ENCODE measurements around the gene NPSR1.
"Not testable (repeated sequence)": the region's sequence is repeated elsewhere in the genome, so short reads cannot be mapped to it uniquely, and the experiment has no call there.

NPSR1 gene

GRCh38 chr7:34837801-34838201 is 179.8 kb downstream of the NPSR1 start:
- DNase-seq = no peak

GRCh38 chr7:34838329-34838728 is 180.3 kb downstream of the NPSR1 start:
- no peak for DNase-seq
- ATAC-seq = no peak

More at GRCh38 chr7:34837801-34838201, 179.8 kb downstream of the NPSR1 start:
- ATAC-seq = no peak

GRCh38 chr7:34839645-34840044 is 181.6 kb downstream of the NPSR1 start:
- DNase-seq = no peak
- ATAC-seq = no peak

- DNase-seq (no peak), ATAC-seq (no peak)
These were observed 182.3 kb downstream of the NPSR1 start for GRCh38 chr7:34840176-34840785.

GRCh38 chr7:34841326-34841725 is 183.3 kb downstream of the NPSR1 start:
- DNase-seq (no peak), ATAC-seq (no peak)

- DNase-seq (no peak), ATAC-seq (no peak)
These were observed 184.8 kb downstream of the NPSR1 start for GRCh38 chr7:34842782-34843181.

- ATAC-seq (no peak), DNase-seq (no peak)
These were observed 186.4 kb downstream of the NPSR1 start for GRCh38 chr7:34844406-34844805.

- no peak for ATAC-seq
- DNase-seq = no peak
These were observed 187.1 kb downstream of the NPSR1 start for GRCh38 chr7:34844936-34845665.

GRCh38 chr7:34845666-34846361 is 187.8 kb downstream of the NPSR1 start:
- DNase-seq (no peak), ATAC-seq (no peak)

- DNase-seq = no peak
These were observed 189.0 kb downstream of the NPSR1 start for GRCh38 chr7:34846976-34847375.

GRCh38 chr7:34848670-34849069 is 190.7 kb downstream of the NPSR1 start:
- no peak for DNase-seq
- peak; percentile 63 for ATAC-seq

More at GRCh38 chr7:34846976-34847375, 189.0 kb downstream of the NPSR1 start:
- ATAC-seq = no peak

GRCh38 chr7:34849163-34849960 is 191.3 kb downstream of the NPSR1 start:
- DNase-seq (no peak), ATAC-seq (no peak)

- no peak for DNase-seq
These were observed 192.0 kb downstream of the NPSR1 start for GRCh38 chr7:34849986-34850385.

GRCh38 chr7:34850681-34851080 is 192.7 kb downstream of the NPSR1 start:
- ATAC-seq = no peak
- DNase-seq = no peak

More at GRCh38 chr7:34849986-34850385, 192.0 kb downstream of the NPSR1 start:
- ATAC-seq = no peak

- ATAC-seq = no peak
- DNase-seq = no peak
These were observed 193.4 kb downstream of the NPSR1 start for GRCh38 chr7:34851431-34851830.

- not testable (repeated sequence) for DNase-seq, ATAC-seq
These were observed 200.4 kb downstream of the NPSR1 start for GRCh38 chr7:34858444-34858843.

- not testable (repeated sequence) for ATAC-seq, DNase-seq
These were observed 201.3 kb downstream of the NPSR1 start for GRCh38 chr7:34859281-34859680.

GRCh38 chr7:34866222-34866621 is 208.2 kb downstream of the NPSR1 start:
- not testable (repeated sequence) for ATAC-seq, DNase-seq

GRCh38 chr7:34867341-34867740 is 209.3 kb downstream of the NPSR1 start:
- not testable (repeated sequence) for ATAC-seq

GRCh38 chr7:34868602-34869001 is 210.6 kb downstream of the NPSR1 start:
- ATAC-seq, DNase-seq: not testable (repeated sequence)

More at GRCh38 chr7:34867341-34867740, 209.3 kb downstream of the NPSR1 start:
- not testable (repeated sequence) for DNase-seq

GRCh38 chr7:34869057-34869456 is 211.0 kb downstream of the NPSR1 start:
- DNase-seq (no peak), ATAC-seq (no peak)

- not testable (repeated sequence) for ATAC-seq, DNase-seq
These were observed 212.0 kb downstream of the NPSR1 start for GRCh38 chr7:34870041-34870440.

Measured in stimulated activated naive CD8-positive, alpha-beta T cell treated with anti-CD3 and anti-CD28 coated beads, Interleukin-15, Interleukin-2, amounts not matched to agents 100 U/mL and 50 U/mL, for 24 hours (primary cell).